CD14-positive monocyte (primary cell): Measurements from ENCODE around the gene GALNT14. TPM values are rescaled to one million over a fixed set of nuclear protein-coding genes. Genes with fewer than 3 reads are reported as not detected.

ENCODE experiments used
- DNase-seq, 3 donors: peaks; one replicate each; pipeline ENCODE4 v3.0.0-alpha.2; 2011 to 2022
- H2AFZ ChIP-seq: 2 replicates; pipeline ENCODE4 v1.6.0; 2012; ENCODE audit warnings: mild to moderate bottlenecking, low read depth, low read length, inconsistent platforms; ENCODE audit not compliant: insufficient read depth, poor library complexity, severe bottlenecking
- H3K27ac ChIP-seq, 2 donors: 1 replicate in 1 of 2; 2 replicates in 1 of 2; pipeline ENCODE4 v1.5.1; 2012 to 2013; ENCODE audit warnings: low read length in 2 of 2, control low read depth in 1 of 2, inconsistent platforms in 1 of 2, low read depth in 1 of 2, mild to moderate bottlenecking in 1 of 2
- H3K27me3 ChIP-seq, 2 donors: one replicate each; pipeline versions ENCODE4 v1.6.0 to v1.6.1; 2011 to 2013; ENCODE audit warnings: low read length in 2 of 2; ENCODE audit not compliant: control insufficient read depth in 2 of 2, insufficient read depth in 2 of 2
- H3K36me3 ChIP-seq, 2 donors: replicated peaks in 1 of 2; 1 replicate in 1 of 2; 2 replicates in 1 of 2; pipeline versions ENCODE4 v1.5.1 to v1.6.1; 2012 to 2013; ENCODE audit warnings: low read length in 2 of 2, control low read depth in 1 of 2, inconsistent platforms in 1 of 2, mild to moderate bottlenecking in 1 of 2; ENCODE audit not compliant: insufficient read depth in 2 of 2, control insufficient read depth in 1 of 2
- H3K4me1 ChIP-seq, 2 donors: 1 replicate in 1 of 2; 2 replicates in 1 of 2; pipeline versions ENCODE4 v1.5.1 to v1.6.1; 2012 to 2013; ENCODE audit warnings: low read length in 2 of 2, control low read depth in 1 of 2, inconsistent platforms in 1 of 2, mild to moderate bottlenecking in 1 of 2, moderate library complexity in 1 of 2; ENCODE audit not compliant: insufficient read depth in 2 of 2, control insufficient read depth in 1 of 2
- H3K4me2 ChIP-seq: replicated peaks from 2 replicates; pipeline ENCODE3; 2012; ENCODE audit warnings: low read length, moderate library complexity, mild to moderate bottlenecking; ENCODE audit not compliant: poor library complexity, severe bottlenecking; ENCODE audit errors: extremely low read depth
- H3K4me3 ChIP-seq, 3 experiments: fragments of 200-600 bp in 1 of 3; sonication (generic) in 1 of 3; replicated peaks in 1 of 3; 1 replicate in 2 of 3; 2 replicates in 1 of 3; pipeline ENCODE4 v1.5.1; 2011 to 2013; ENCODE audit warnings: low read length in 3 of 3, mild to moderate bottlenecking in 3 of 3, control low read depth in 2 of 3, low read depth in 2 of 3, inconsistent platforms in 1 of 3, moderate library complexity in 1 of 3
- H3K79me2 ChIP-seq: 2 replicates; pipeline ENCODE4 v1.6.0; 2012; ENCODE audit warnings: mild to moderate bottlenecking, control low read depth, inconsistent platforms, low read length, moderate library complexity; ENCODE audit not compliant: insufficient read depth
- H3K9ac ChIP-seq: 2 replicates; pipeline ENCODE4 v1.6.0; 2017; ENCODE audit warnings: low read length, mild to moderate bottlenecking; ENCODE audit not compliant: insufficient read depth, poor library complexity, severe bottlenecking
- H3K9me3 ChIP-seq, 2 donors: replicated peaks in 1 of 2; 1 replicate in 1 of 2; 2 replicates in 1 of 2; pipeline versions ENCODE4 v1.5.1 to v1.6.1; 2012 to 2013; ENCODE audit warnings: low read length in 2 of 2, control low read depth in 1 of 2; ENCODE audit not compliant: control insufficient read depth in 1 of 2, insufficient read depth in 1 of 2
- H4K20me1 ChIP-seq: 2 replicates; pipeline ENCODE4 v1.6.0; 2012; ENCODE audit warnings: mild to moderate bottlenecking, low read length, control low read depth, moderate library complexity; ENCODE audit not compliant: insufficient read depth
- H3K27ac Mint-ChIP-seq, 7 donors: one replicate each; pipeline ENCODE4 v1.8.0; 2020; ENCODE audit warnings: mild to moderate bottlenecking in 7 of 7, mixed read lengths in 7 of 7, moderate library complexity in 6 of 7, inconsistent platforms in 2 of 7
- H3K27me3 Mint-ChIP-seq, 3 donors: one replicate each; pipeline ENCODE4 v1.8.0; 2021 to 2022; ENCODE audit warnings: low read depth in 3 of 3, mild to moderate bottlenecking in 3 of 3, mixed read lengths in 3 of 3, moderate library complexity in 3 of 3, inconsistent platforms in 1 of 3
- H3K36me3 Mint-ChIP-seq, 2 donors: one replicate each; pipeline ENCODE4 v1.8.0; 2020; ENCODE audit warnings: mixed read lengths in 2 of 2, inconsistent platforms in 1 of 2, mild to moderate bottlenecking in 1 of 2
- H3K4me1 Mint-ChIP-seq: one replicate; pipeline ENCODE4 v1.8.0; 2020; ENCODE audit warnings: mild to moderate bottlenecking, mixed read lengths
- H3K4me3 Mint-ChIP-seq, 2 donors: one replicate each; pipeline ENCODE4 v1.8.0; 2020; ENCODE audit warnings: mild to moderate bottlenecking in 2 of 2, mixed read lengths in 2 of 2, moderate library complexity in 1 of 2
- H3K9me3 Mint-ChIP-seq, 7 donors: one replicate each; pipeline ENCODE4 v1.8.0; 2020 to 2022; ENCODE audit warnings: mixed read lengths in 7 of 7, mild to moderate bottlenecking in 6 of 7, moderate library complexity in 6 of 7, inconsistent platforms in 2 of 7
- CTCF ChIP-seq: fragments of 200-600 bp; IDR thresholded peaks from one replicate; pipeline ENCODE4 v1.8.0; 2022; ENCODE audit warnings: antibody characterized with exemption, mild to moderate bottlenecking
- WGBS: methylation state at CpG from one replicate; pipeline ENCODE4 v1.1.5; 2013; ENCODE audit warnings: missing lambda C conversion rate; ENCODE audit not compliant: insufficient coverage; 5-methylcytosine and 5-hydroxymethylcytosine counted together
- intact Hi-C, 2 donors: fragments of 100-400 bp; cut with micrococcal nuclease; formaldehyde crosslinking; loops; one replicate each; pipeline versions ENCODE4 v1.15.0 to v1.15.1; 2023
- polyA plus RNA-seq, 3 donors: library from polyadenylated mRNA; depleted of rRNA in 1 of 3; unstranded in 2 of 3; stranded (reverse) in 1 of 3; fragments of 300-500 nt in 2 of 3; fragments of >200 nt in 1 of 3; fragmentation: Illumina TruSeq in 2 of 3; gene quantifications; 1 replicate in 2 of 3; 2 replicates in 1 of 3; pipeline ENCODE4 v1.2.3, GENCODE V29; 2012 to 2021

GALNT14 gene
- polyA plus RNA-seq, 3 donors = 0.33 TPM; not detected in 2

DNA sequence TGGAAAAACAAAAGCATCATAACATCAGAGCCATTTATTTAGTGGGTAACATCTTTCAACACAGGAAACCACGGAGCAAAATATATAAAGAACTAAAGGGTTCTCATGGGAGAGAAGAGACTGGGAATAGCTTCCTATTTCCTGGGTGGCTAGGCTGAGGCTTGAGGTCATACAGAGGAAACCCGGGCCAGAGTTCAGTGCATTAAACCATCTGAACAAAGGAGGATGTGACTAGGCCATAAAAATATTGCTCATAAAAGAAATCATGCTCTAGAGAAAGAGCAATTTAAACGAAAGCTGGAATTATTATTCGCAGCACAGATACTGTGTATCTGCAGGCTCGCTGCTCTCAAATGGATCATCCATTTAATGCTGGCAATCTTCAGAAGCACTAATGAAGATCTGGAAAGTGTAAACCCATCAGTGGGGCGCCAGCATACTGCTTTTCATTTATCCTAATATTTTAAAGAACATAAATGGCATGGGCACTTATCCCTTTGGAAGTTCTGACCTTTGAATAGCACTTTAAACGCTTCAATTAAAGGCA, 83.3 kb downstream of the GALNT14 start:
- Histone ChIP-seq H3K27me3 (no peaks in the 10 kb centered on the region), H2AFZ (no peak overlapping the region), H3K9me3 (no peaks in the 10 kb centered on the region), H3K79me2 (no peaks in the 10 kb centered on the region), H3K4me2 (no peak overlapping the region), H3K36me3 (no peaks in the 10 kb centered on the region), H3K4me3 (no peak overlapping the region), H4K20me1 (no peaks in the 10 kb centered on the region), H3K4me1 (peaks cover 20 to 22% of the 10 kb centered on the region in 2 donors), H3K27ac (no peak overlapping the region), H3K9ac (no peak overlapping the region)
- H3K27ac Mint-ChIP-seq = peak overlapping the region in 1 of 7 donors; percentile 66
- WGBS = 89% methylated on average over 4 of the region's 7 CpGs
- no peak overlapping the region for H3K4me3 Mint-ChIP-seq
- peaks cover 33% of the 10 kb centered on the region for H3K4me1 Mint-ChIP-seq
- H3K9me3 Mint-ChIP-seq = peaks cover 0 to 1% (median 0%) of the 10 kb centered on the region in 7 donors
- intact Hi-C loops = no loop called here
- H3K27me3 Mint-ChIP-seq = peaks cover 0 to 1% (median 0%) of the 10 kb centered on the region in 3 donors
- no peaks in the 10 kb centered on the region for H3K36me3 Mint-ChIP-seq
- TF ChIP-seq CTCF = no peak
- DNase-seq = no peak

- Histone ChIP-seq H3K4me1 (peaks cover 20 to 22% of the 10 kb centered on the region in 2 donors), H3K36me3 (no peaks in the 10 kb centered on the region), H3K9ac (no peak overlapping the region), H3K27me3 (no peaks in the 10 kb centered on the region), H2AFZ (no peak overlapping the region), H3K79me2 (no peaks in the 10 kb centered on the region), H4K20me1 (no peaks in the 10 kb centered on the region), H3K9me3 (no peaks in the 10 kb centered on the region), H3K4me3 (no peak overlapping the region), H3K4me2 (no peak overlapping the region), H3K27ac (no peak overlapping the region)
- peaks cover 0 to 3% (median 0%) of the 10 kb centered on the region in 3 donors for H3K27me3 Mint-ChIP-seq
- DNase-seq = no peak
- H3K36me3 Mint-ChIP-seq = no peaks in the 10 kb centered on the region
- no peaks in the 10 kb centered on the region for H3K9me3 Mint-ChIP-seq
- H3K4me3 Mint-ChIP-seq = no peak overlapping the region
- H3K4me1 Mint-ChIP-seq = peaks cover 35% of the 10 kb centered on the region
- intact Hi-C loops = no loop called here
- no peak for TF ChIP-seq CTCF
- 94% methylated on average over 3 of the region's 6 CpGs for WGBS
- H3K27ac Mint-ChIP-seq = peak overlapping the region in 3 of 7 donors; percentile 1 to 45 (median 34)
Observed at GRCh38 chr2:31053929-31054782, 84.1 kb downstream of the GALNT14 start.
